VCaP (cell line): Measurements from ENCODE around the gene AFAP1.

Experiments used
- H3K27ac ChIP-seq: fragments of 450-650 bp; 2 replicates; pipeline ENCODE4 v1.5.1; 2017
- TF ChIP-seq, protein P1 (sequence below): fragments of 450-650 bp; conservative IDR thresholded peaks from 2 replicates; pipeline ENCODE4 v1.5.1; 2017; ENCODE audit warnings: mild to moderate bottlenecking, moderate library complexity

The AFAP1 gene

DNA sequence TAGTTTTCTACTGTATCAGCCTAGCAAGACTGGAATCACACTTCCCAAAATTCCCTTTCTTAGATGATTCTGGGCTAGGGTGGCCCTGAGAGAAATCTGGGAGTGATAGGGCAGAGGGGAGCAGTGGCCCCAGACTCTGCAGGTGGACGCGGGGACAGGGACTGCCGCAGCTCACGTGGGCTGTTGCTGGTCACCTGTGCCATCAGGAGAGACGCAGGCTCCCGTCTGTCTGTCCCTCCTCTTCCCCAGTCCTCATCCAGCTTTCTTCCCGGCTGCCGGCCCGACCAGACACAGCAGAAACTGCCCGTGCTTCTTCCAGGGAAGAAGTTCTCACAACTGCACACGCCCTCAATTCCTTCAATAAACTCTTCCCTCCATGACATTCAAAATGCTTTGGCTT is 86.4 kb downstream of the AFAP1 start:
- TF ChIP-seq, protein P1, sequence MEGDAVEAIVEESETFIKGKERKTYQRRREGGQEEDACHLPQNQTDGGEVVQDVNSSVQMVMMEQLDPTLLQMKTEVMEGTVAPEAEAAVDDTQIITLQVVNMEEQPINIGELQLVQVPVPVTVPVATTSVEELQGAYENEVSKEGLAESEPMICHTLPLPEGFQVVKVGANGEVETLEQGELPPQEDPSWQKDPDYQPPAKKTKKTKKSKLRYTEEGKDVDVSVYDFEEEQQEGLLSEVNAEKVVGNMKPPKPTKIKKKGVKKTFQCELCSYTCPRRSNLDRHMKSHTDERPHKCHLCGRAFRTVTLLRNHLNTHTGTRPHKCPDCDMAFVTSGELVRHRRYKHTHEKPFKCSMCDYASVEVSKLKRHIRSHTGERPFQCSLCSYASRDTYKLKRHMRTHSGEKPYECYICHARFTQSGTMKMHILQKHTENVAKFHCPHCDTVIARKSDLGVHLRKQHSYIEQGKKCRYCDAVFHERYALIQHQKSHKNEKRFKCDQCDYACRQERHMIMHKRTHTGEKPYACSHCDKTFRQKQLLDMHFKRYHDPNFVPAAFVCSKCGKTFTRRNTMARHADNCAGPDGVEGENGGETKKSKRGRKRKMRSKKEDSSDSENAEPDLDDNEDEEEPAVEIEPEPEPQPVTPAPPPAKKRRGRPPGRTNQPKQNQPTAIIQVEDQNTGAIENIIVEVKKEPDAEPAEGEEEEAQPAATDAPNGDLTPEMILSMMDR = no peak
- H3K27ac ChIP-seq = no peak overlapping the region

DNA sequence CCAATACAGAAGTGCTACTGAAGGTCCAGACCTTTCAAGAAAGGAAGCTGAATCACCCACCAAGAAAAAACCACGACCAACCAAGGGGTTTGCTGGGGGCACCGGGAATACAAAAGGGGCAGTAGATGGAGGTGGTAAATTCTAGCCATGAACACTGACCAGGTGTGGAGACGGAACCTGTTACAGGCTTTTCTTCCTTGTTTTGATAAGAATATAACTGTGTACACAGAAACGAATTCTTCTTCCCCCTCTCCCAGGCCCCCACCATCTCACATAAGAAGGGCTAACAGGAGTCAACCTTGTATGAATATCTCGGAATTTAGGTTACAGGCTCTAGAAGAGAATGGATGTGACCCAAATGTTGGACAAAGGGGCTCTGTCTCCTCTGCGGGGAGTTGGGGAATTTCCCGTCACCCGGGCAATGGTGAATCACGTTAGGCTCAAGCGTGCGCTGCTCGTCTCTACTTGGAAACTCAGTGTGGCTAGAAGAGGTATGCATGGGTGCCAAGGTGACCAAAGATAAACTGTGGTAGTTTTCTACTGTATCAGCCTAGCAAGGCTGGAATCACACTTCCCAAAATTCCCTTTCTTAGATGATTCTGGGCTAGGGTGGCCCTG is 87.0 kb downstream of the AFAP1 start:
- no peak overlapping the region for H3K27ac ChIP-seq
- TF ChIP-seq, protein P1 = no peak

DNA sequence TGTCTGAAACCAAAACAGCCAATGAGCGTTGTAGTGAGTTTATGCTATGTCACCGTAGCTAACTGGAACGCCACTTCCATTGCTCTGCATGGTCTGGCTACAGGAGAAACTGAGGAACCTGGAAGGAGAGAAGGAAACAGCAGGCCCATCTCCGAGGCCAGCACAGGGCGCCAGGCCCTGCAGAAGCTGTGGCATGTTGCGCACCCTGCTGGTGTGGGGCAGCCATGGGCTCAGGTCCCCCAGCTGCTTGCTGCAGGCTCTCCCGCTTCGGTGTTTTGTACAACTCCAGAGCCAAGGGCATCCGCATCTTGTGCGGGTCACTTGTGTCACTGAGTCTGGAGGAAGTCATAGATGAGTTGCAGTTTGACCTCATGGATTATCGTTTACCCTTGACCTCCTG is 89.2 kb downstream of the AFAP1 start:
- TF ChIP-seq, protein P1 = no peak
- H3K27ac ChIP-seq = no peak overlapping the region

DNA sequence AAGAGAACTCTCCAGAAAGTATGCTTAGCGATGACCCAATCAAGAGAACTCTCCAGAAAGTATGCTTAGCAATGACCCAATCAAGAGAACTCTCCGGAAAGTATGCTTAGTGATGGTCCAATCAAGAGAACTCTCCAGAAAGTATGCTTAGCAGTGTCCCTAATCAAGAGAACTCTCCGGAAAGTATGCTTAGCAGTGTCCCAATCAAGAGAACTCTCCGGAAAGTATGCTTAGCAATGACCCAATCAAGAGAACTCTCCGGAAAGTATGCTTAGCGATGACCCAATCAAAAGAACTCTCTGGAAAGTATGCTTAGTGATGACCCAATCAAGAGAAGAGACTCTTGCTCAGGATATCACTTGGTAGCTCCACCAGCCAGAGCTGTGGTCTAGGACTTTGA is 92.5 kb downstream of the AFAP1 start:
- no peak overlapping the region for H3K27ac ChIP-seq
- TF ChIP-seq, protein P1 = no peak

DNA sequence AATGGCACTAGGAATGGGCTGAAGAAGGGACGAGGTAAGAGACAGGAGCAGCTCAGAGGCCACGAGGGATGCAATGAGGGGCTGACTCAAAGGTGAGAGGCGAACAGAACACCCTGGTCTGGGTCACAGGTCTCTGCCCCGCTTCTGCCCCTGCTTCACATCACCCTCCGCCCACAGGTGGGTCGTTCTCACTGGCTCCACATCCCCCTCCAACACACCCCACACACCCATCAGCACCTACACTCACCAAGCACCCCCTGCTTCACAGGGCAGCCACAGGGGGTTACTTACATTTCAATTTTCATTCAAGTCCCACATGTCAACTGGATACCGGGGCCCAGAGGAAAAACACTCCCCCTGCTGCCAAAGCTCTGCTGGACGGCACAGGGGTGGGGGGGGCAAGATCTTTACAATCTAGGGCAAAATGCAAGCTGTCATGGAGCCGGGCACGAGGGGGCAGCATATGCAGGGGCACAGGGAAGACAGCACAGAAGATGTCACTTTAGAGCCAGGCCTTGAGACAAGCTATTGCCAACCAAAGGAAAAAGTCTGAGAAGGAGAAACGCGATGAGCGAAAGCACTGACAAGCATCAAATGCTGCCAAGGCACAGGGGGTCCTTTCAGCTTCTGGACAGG is 94.0 kb downstream of the AFAP1 start:
- H3K27ac ChIP-seq = no peak overlapping the region
- TF ChIP-seq, protein P1 = no peak

DNA sequence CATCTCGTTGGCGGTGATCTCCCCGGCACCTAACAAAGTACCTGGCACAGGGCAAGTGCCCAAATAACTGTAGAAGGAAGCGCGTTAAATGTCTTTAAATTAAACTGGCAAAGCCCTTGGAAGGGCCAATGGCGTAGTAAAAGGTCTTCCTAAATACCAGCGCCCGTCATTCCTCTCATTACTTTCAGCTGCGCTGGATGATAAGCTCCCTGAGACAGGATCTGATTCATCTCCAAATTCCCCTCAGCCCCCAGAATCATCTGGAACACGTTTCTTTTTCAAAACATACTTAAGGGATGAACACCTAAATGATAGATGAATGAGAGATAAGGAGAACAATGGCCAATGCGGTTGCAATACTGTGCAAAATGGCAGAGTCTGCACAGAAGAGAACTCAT is 95.1 kb downstream of the AFAP1 start:
- TF ChIP-seq, protein P1 = peak; percentile 46; the same call in 1 of the 2 replicates
- H3K27ac ChIP-seq = no peak overlapping the region

DNA sequence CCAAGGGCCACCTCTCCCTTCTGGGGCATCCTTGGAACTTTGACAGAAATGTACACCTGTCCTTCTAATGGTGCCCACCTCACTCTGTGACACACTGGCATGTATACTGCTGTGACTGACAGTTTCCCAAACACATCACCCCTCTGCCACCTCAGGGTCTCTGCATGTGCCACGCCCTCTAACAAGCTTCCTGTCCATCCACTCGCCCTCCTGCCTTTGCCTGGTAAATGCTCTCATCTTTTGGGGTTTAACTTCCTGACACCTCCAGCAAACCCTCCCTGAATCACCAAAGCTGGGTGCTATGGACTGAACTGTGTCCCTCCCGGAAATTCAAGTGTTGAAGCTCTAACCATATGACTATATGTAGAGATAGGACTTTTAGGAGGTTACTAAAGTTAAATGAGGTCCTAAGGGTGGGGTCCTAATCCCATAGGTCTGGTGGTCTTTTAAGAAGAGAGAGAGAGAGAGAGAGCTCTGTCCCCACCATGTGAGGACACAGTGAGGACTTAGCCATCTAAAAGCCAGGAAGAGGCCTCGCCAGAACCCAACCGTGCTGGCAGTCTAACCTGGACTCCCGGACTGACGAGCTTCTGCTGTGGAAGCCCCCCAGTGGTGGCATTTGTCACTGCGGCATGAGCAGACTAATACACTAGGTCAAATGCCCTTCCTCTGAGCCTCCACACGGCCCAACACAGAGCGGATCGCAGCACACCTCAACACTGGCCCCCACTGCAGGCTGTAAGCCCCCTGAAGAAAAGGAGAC is 95.6 kb downstream of the AFAP1 start:
- H3K27ac ChIP-seq = no peak overlapping the region
- TF ChIP-seq, protein P1 = peak; percentile 75
